ENCODE measurements around the gene TAS2R46.
A peak's percentile ranks its signal among the peaks of the same experiment; 100 is the strongest.
"Not testable (repeated sequence)": the region's sequence is repeated elsewhere in the genome, so short reads cannot be mapped to it uniquely, and the experiment has no call there.

The TAS2R46 gene

DNA sequence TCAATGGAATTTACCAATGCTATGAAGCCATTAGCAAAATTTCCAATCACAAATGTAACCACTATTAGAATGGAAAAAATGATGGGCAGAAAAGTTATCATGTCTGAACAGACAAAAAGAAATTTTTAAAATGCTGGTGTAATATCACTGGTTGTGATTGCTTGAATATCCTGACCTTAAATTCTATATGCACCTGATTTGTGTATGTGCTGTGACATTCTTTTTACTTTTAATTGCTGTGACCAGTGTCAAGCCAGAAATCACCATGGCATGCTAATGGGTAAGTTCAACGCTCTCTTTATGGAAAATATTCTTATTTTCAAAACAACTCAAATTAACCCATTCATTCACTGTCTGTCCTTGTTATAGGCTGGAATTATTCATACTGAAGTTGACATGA lies at the start of gene TAS2R46:
TAS2R46 (minus strand) TSS at position 101 of the 400 bp plus-strand sequence; CDS start at position 101, 0 bp downstream.
- not testable (repeated sequence) for DNase-seq

DNA sequence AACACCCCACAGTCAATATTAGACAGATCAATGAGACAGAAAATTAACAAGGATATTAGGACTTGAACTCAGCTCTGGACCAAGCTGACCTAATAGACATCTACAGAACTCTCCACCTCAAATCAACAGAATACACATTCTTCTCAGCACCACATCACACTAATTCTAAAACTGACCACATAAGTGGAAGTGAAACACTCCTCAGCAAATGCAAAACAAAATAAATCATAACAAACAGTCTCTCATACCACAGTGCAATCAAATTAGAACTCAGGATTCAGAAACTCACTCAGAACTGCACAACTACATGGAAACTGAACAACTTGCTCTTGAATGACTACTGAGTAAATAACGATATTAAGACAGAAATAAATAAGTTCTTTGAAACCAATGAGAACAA lies 49.1 kb upstream of the TAS2R46 start:
- DNase-seq: not testable (repeated sequence)

DNA sequence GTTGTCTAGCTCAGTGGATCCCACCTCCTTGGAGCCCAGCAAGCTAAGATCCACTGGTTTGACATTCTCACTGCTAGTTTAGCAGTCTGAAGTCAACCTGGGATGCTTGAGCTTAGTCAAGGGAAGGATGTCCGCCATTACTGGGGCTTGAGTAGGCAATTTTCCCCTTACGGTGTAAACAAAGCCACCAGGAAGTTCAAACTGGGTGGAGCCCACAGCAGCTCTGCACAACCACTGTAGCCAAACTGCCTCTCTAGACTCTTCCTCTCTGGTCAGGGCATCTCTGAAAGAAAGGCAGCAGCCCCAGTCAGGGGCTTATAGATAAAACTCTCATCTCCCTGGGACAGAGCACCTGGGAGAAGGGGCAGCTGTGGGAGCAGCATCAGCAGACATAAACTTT lies 46.8 kb upstream of the TAS2R46 start:
- DNase-seq: no peak

DNA sequence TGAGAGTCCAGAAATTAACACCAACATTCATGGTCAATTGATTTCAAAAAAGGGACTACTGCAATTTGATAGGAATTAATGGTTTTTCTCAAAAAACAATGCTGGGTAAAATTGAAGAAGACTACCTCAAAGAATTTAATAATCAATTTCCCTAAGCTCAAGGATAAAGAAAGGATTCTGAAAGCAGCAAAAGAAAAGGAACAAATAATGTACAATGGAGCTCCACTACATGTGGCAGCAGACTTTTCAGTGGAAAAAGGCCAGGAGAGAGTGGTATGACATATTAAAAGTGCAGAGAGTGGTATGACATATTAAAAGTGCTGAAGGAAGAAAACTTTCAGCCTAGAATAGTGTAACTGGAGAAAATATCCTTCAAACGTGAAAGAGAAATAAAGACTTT lies 45.6 kb upstream of the TAS2R46 start:
- DNase-seq: no peak

GRCh38 chr12:11106288-11106687 lies 44.2 kb upstream of the TAS2R46 start:
- DNase-seq: no peak

DNA sequence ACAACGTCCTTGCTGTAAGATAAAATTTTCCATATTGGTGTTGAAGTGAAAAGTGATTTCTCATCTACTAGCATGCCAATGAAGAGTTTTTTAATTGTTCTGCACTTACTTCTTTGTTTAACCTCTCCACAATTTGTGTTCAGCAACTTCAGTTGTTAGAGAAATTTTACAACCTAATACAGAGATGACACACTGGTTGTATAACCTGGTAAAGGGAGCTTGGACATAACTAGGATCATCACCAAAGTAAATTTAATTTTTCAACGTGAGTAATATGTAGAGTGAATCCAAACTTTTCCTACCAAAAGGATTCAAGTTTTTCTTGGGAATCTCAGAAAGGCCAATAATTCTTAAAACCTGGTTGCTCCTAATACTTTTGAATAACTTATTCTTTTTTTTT lies 43.5 kb upstream of the TAS2R46 start:
- DNase-seq: no peak

DNA sequence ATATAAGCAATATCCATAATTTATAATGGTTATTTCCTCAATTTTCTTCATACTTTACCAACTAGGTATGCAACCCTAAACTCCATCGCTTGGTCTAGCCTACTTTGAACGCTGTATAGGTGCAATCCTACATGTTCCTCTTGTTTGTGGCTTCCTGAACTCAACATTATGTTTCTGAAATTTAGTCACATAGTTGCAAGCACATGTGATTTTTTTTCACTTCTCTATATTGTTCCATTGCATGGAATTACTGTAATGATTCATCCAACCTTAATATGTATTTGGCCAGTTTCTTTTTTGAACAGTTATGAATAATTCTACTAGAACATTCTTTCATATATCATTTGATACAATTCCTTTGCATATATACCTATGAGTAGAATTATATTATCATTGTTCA lies 32.8 kb upstream of the TAS2R46 start:
- not testable (repeated sequence) for DNase-seq

GRCh38 chr12:11092128-11092527 lies 30.0 kb upstream of the TAS2R46 start, which contains the start of gene TAS2R43:
Gene TAS2R43 (minus strand): TSS chr12:11092313. CDS start chr12:11092229, 84 bp downstream.
- DNase-seq: no peak

DNA sequence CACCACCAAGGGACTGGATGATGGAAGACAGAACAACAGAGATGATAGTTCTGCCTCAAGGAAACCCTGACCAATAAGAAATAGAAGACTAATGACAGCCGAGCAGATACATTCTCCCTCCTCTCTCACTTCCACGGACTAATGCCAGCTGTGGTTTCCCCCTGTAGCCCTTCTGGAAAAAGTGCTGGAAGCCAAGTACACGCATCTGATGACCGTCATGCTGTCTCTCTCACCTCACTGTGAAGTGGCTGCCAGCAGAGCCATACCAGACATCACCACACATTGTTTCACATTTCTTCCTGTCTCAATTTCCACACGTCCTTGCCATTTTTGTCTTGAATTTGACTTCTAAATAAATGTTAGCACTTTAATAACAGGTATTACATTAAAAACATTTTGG lies 27.2 kb upstream of the TAS2R46 start:
- no peak for DNase-seq

DNA sequence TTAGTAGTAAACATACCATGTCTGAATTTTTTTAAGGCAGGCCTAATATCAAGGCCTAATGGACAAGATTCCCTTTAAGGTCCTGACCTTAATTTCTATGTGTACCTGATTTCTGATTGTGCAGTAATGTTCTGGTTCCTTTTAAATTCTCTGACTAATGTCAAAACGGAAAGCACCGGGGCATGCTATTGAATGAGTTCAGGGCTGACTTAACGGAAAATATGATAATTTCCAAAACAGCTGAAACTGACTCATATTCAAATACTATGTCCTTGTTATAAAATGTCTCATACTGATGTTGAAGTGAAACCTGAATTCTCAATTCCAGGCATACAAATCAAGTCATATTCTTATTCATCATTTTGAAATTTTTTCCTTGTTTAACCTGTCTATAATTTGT lies 23.3 kb upstream of the TAS2R46 start:
- DNase-seq: no peak

GRCh38 chr12:11081987-11082386 lies 19.9 kb upstream of the TAS2R46 start:
- no peak for DNase-seq

DNA sequence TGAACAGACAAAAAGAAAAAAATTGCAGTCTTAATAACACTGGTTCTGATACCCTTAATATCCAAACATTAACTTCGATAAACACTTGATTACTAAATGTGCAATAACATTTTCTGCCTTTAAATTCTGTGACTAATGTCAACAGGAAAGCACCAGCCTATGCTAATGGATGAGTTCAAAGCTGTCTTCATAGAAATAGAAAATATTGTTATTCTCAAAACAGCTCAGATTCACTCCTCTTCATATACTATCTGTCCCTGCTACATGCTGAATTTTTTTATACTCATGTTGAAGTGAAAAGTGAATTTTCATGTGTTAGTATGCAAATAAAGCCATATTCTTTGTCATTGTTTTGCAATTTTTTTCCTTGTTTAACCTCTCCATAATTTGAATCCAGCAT lies 16.2 kb upstream of the TAS2R46 start:
- no peak for DNase-seq

GRCh38 chr12:11075642-11076041 lies 13.5 kb upstream of the TAS2R46 start:
- DNase-seq: no peak

DNA sequence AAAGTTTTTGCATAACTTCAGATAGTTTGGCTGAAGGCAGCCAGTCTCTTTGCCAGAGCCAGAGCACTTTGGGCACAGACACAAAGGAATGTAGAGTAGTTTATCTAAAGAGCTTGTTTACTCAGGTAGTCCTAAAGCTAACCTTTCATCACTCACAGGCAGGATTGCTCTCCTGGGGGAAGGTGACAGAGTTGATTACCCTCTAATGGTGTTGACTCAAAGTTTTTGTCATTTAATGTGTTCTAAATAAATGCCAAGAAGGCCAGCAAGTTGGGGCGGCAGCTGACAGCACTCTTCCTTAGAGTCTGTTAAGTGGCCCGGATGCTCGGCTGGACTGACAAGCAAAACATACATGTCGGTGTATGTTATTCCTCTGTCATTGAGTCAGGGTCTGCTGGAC lies 9.3 kb upstream of the TAS2R46 start:
- no peak for DNase-seq

DNA sequence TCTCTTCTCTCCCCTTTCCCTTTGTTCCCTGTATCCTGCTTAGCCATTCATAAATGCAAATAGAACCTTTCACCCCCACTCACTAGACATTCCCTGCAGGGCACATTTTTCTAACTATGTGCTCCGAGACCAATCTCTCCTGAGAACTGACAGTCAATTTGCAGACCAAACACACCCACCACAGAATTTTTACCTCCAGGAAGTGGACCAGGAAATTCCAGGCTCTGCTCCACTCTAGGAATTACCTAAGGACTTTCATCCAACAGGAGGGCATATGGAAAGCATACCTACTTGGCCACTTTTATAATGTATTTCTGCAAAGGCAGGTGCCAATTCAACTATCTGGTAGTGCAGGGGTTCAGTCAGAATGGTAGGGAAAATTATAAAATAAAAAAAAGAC lies 8.9 kb upstream of the TAS2R46 start:
- DNase-seq: no peak

- DNase-seq: no peak
Measured at GRCh38 chr12:11069854-11070365, 7.8 kb upstream of the TAS2R46 start.

DNA sequence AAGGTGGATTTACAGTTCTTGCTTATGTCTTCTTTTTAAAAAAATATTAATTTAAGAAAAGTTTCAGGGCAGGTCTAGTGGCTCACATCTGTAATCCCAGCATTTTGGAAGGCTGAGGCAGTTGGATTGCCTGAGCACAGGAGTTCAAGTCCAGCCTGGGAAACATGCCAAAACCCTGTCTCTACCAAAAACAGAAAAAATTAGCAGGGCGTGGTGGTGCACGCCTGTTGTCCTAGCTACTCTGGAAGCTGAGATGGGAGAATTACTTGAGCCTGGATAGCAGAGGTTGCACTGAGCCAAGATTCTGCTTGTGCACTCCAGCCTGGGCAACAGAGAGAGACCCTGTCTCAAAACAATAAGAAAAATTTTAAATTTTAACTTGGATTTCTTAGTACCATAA lies 5.4 kb upstream of the TAS2R46 start:
- peak in 1 of 2 experiments; percentile 22 for DNase-seq

DNA sequence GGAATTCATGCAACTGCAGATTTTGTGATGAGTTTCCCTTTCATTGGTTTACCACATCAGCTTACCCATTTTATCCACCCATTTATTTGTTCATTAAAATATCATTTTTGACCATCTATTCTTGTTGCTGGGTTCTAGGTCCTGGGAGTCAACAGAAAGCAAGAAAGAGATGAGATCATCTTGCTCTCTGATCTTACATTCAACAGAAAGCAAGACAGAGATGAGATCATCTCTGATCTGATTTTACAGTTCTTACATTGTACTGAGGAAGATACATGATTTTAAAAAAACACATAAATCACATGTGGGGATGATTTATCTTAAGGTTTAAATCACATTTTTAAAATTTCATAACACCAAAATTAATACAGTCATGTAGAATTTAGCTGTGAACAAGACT lies 2.3 kb downstream of the TAS2R46 start:
- no peak for DNase-seq

GRCh38 chr12:11059041-11059440 lies 3.1 kb downstream of the TAS2R46 start:
- DNase-seq: no peak

DNA sequence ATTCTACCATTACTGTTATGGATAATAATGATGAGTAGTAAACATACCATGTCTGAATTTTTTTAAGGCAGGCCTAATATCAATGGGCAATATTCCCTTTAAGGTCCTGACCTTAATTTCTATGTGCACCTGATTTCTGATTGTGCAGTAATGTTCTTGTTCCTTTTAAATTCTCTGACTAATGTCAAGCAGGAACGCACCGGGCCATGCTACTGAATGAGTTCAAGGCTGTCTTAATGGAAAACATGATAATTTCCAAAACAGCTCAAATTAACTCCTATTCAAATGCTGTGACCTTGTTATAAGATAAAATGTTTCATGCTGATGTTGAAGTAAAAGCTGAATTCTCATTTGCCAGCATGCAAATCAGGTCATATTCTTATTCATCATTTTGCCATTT lies 6.8 kb downstream of the TAS2R46 start:
- DNase-seq: no peak

GRCh38 chr12:11049806-11050531 lies 12.1 kb downstream of the TAS2R46 start:
- not testable (repeated sequence) for DNase-seq

GRCh38 chr12:11041366-11041765 lies 20.7 kb downstream of the TAS2R46 start:
- DNase-seq: not testable (repeated sequence)

DNA sequence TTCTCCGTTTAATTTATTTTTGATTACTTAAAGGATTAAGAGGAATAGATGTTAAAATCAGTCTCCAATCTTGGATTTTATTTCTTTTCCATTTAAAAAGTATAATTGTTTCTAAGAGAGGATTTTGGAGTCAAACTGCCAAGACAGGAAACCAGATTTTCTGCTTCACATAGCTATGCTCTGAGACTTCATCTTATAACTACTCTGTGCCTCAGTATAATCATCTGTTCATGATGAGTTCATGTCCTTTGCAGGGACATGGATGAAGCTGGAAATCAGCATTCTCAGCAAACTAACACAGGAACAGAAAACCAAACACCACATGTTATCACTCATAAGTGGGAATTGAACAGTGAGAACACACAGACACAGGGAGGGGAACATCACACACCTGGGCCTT lies 21.9 kb downstream of the TAS2R46 start:
- no peak for DNase-seq

GRCh38 chr12:11039171-11039570 lies 22.9 kb downstream of the TAS2R46 start:
- no peak for DNase-seq

GRCh38 chr12:11033959-11034358 lies 28.1 kb downstream of the TAS2R46 start:
- DNase-seq: not testable (repeated sequence)
